GM19397 (cell line): ENCODE measurements around the gene PPID.
"Not testable (repeated sequence)": the region's sequence is repeated elsewhere in the genome, so short reads cannot be mapped to it uniquely, and the experiment has no call there.

Experiments used
- ATAC-seq: cut with Tn5 transposase; IDR thresholded peaks from one replicate; pipeline ENCODE4 v1.9.1; 2021; ENCODE audit warnings: mild to moderate bottlenecking, moderate library complexity; ENCODE audit not compliant: unreplicated experiment

PPID gene

GRCh38 chr4:158669310-158669709 is 53.9 kb downstream of the PPID start:
- ATAC-seq, result no peak

DNA sequence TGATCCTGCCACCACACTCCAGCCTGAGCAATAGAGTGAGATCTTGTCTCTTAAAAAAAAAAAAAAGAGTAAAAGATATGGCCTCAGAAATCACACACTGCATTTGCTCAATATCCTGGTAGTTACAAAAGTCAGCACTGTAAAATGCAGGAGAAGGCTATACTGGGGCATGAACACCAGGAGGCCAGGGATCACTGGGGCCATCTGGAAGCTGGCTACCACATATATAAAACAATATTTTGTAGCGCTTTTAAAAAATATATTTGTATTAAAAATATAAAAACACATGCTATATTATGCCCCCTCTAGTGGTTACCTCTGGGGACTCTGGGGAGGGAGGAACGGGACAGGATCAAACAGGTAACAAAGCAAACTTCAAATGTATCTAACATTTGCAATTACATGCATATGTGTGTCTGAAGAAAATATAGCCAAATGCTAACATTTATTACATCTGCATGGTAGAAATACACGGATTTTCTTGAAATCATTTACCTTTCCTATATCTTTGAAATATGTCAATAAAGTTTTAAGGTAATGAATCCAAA is 55.5 kb downstream of the PPID start:
- no peak for ATAC-seq

- no peak for ATAC-seq
Observed at GRCh38 chr4:158666892-158667291, 56.3 kb downstream of the PPID start.

DNA sequence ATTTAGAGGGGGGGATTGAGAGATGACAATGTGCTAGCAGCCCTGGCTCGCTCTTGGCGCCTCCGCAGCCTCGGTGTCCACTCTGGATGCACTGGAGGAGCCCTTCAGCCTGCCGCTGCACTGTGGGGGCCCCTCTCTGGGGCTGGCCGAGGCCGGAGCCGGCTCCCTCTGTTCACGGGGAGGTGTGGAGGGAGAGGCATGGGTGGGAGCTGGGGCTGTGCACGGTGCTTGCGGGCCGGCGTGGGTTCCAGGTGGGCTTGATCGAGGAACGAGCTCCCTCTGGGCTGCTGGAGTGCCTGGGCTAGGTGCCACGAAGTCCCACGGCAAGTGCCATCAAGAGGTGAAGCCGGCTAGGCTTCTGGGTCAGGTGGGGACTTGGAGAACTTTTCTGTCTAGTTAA is 58.4 kb downstream of the PPID start:
- ATAC-seq, result no peak

GRCh38 chr4:158663707-158664625 is 59.2 kb downstream of the PPID start:
- not testable (repeated sequence) for ATAC-seq

DNA sequence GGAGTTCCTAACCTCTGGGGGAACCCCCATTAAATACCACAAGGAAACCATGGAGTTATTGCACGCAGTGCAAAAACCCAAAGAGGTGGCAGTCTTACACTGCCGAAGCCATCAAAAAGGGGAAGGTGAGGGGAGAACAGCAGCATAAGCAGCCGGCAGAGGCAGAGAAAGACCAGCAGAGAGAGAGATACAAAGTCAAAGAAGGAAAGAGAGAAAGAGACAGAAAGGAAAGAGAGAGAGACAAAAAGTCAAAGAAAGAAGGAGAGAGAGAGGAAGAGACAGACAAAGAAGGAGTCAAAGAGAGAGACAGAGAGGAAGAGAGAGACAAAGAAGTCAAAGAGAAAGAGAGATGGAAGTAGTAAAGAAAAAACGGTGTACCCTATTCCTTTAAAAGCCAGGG is 59.9 kb downstream of the PPID start:
- ATAC-seq, result not testable (repeated sequence)
